SK-N-SH (cell line): ENCODE data around the gene CETN3.
A peak's percentile ranks its signal among the peaks of the same experiment; 100 is the strongest.

ENCODE experiments used
- EP300 ChIP-seq, 2 experiments: IDR thresholded peaks; 2 replicates each; pipeline versions ENCODE4 v1.4.0 to v1.6.1; 2012; ENCODE audit warnings: borderline replicate concordance in 1 of 2, low read depth in 1 of 2, low read length in 1 of 2
- EZH2phosphoT487 ChIP-seq: fragments of 200-600 bp; sonication (generic); IDR thresholded peaks from 2 replicates; pipeline ENCODE4 v1.6.1; 2017; ENCODE audit warnings: low read depth, mixed run types, mild to moderate bottlenecking, antibody characterized with exemption, moderate library complexity, borderline replicate concordance
- RCOR1 ChIP-seq: fragments of 150-350 bp; IDR thresholded peaks from 2 replicates; pipeline ENCODE4 v1.6.1; 2017; ENCODE audit warnings: antibody characterized with exemption, low read length
- RFX5 ChIP-seq: IDR thresholded peaks from 2 replicates; pipeline ENCODE4 v1.6.1; 2012; ENCODE audit warnings: mild to moderate bottlenecking, improper control_type of control experiment, low read length

DNA sequence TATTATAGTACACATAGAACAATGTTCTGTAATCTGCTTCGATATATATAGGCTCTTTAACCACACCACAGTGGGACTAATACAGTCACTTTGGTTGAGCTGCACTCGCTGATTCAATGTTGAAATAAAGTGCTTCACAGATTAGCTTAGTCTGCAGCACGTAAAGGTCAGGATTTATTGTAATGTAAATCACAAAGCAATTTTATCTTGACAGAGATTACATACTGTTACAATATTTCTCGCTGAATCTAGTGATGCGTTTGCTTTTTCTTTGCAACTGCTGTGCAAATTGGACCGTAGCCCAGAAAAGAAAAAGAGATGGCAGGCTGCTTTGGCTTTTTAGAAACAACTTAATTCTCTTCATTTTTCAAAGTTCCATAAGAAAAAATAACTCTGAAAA is 52.9 kb downstream of the CETN3 start:
- no peak for TF ChIP-seq EZH2phosphoT487
- TF ChIP-seq EP300 (IDR thresholded peaks at IDR 0.05; ENCODE audit: borderline replicate concordance in 1 of 2, low read depth in 1 of 2, low read length in 1 of 2) = no peak; a peak in 1 of 4 replicates
- 0 out of 2 replicates have a peak, but pooled peaks have one; percentile 61 for TF ChIP-seq RCOR1
- no peak for TF ChIP-seq RFX5
